ENCODE results near the gene TAF11L3. TPM values are rescaled to one million over a fixed set of nuclear protein-coding genes. Genes with fewer than 3 reads are reported as not detected.

The TAF11L3 gene
- total RNA-seq: not detected in 2 replicates

GRCh38 chr5:17518067-17518466, at the start of gene TAF11L3:
Gene TAF11L3, plus strand, starts transcription at chr5:17518367.

GRCh38 chr5:17497931-17498330, 20.2 kb upstream of the TAF11L3 start, which contains the start of gene TAF11L2:
Gene TAF11L2, plus strand, starts transcription at chr5:17498231.

GRCh38 chr5:17521501-17521900, 3.3 kb downstream of the TAF11L3 start, which contains the start of gene TAF11L4:
Gene TAF11L4, plus strand, starts transcription at chr5:17521801.

GRCh38 chr5:17524935-17525334, 6.8 kb downstream of the TAF11L3 start, which contains the start of gene TAF11L5:
Gene TAF11L5, plus strand, starts transcription at chr5:17525235.

GRCh38 chr5:17528369-17528768, 10.2 kb downstream of the TAF11L3 start, which contains the start of gene TAF11L6:
Gene TAF11L6, plus strand, starts transcription at chr5:17528669.

Other genes with a start within 250 kb of the TAF11L3 start
- gene TAF11L2, start 20.1 kb upstream of the TAF11L3 start, total RNA-seq: not detected in 2 replicates
- not detected in 2 replicates for gene TAF11L4, start 3.4 kb downstream of the TAF11L3 start, total RNA-seq
- not detected in 2 replicates for gene TAF11L5, start 6.9 kb downstream of the TAF11L3 start, total RNA-seq
- gene TAF11L6, start 10.3 kb downstream of the TAF11L3 start, total RNA-seq: not detected in 2 replicates
- gene TAF11L7, start 67.4 kb downstream of the TAF11L3 start, total RNA-seq: not detected in 2 replicates
- gene TAF11L8, start 72.6 kb downstream of the TAF11L3 start, total RNA-seq: not detected in 2 replicates
- gene TAF11L9, start 76.0 kb downstream of the TAF11L3 start, total RNA-seq: not detected in 2 replicates
- gene TAF11L10, start 79.5 kb downstream of the TAF11L3 start, total RNA-seq: not detected in 2 replicates
- gene TAF11L11, start 85.8 kb downstream of the TAF11L3 start, total RNA-seq: not detected in 2 replicates
- not detected in 2 replicates for gene TAF11L12, start 92.0 kb downstream of the TAF11L3 start, total RNA-seq
- gene TAF11L13, start 113.7 kb downstream of the TAF11L3 start, total RNA-seq: not detected in 2 replicates
- gene TAF11L14, start 116.1 kb downstream of the TAF11L3 start, total RNA-seq: not detected in 2 replicates

Data from epithelial cell of umbilical artery (primary cell).